AG04450 (cell line): ENCODE data around the gene APH1A. TPM values are rescaled to one million over a fixed set of nuclear protein-coding genes. Genes with fewer than 3 reads are reported as not detected.
A peak's percentile ranks its signal among the peaks of the same experiment; 100 is the strongest.

Experiments
- CTCF ChIA-PET: fragments of 300-600, 350-600 bp; formaldehyde crosslinking; extraction: SDS; loops from one replicate; lab custom pipeline; 2022; ENCODE audit warnings: antibody characterized with exemption, inconsistent platforms; lab: Charles Lee
- POLR2A ChIA-PET: fragments of 350-600 bp; formaldehyde crosslinking; extraction: SDS; loops from one replicate; lab custom pipeline; 2021; ENCODE audit warnings: antibody characterized with exemption, inconsistent platforms; lab: Yijun Ruan, JAX
- DNase-seq: peaks from one replicate; pipeline ENCODE4 v3.0.0-alpha.2; 2011; ENCODE audit warnings: low read depth, low spot score
- H3K27ac ChIP-seq: one replicate; pipeline ENCODE4 v1.5.1; 2012; ENCODE audit warnings: low read depth, low read length, control low read depth
- H3K27me3 ChIP-seq: one replicate; pipeline ENCODE4 v1.6.0; 2012; ENCODE audit warnings: low read length; ENCODE audit not compliant: control insufficient read depth, insufficient read depth
- H3K4me3 ChIP-seq: 2 replicates; pipeline ENCODE4 v1.5.1; 2011; ENCODE audit warnings: mild to moderate bottlenecking, low read depth, low read length, control low read depth
- H3K9me3 ChIP-seq: 2 replicates; pipeline ENCODE4 v1.5.1; 2012; ENCODE audit warnings: low read length; ENCODE audit not compliant: control insufficient read depth, insufficient read depth
- CTCF ChIP-seq: IDR thresholded peaks from 2 replicates; pipeline ENCODE4 v1.5.1; 2011; ENCODE audit warnings: low read depth, low read length, control low read depth, inconsistent platforms
- polyA plus RNA-seq: library from polyadenylated mRNA; depleted of rRNA; stranded (reverse); fragments of >200 nt; gene quantifications from 2 replicates; pipeline ENCODE4 v1.2.3, GENCODE V29; 2011

Gene APH1A
- polyA plus RNA-seq, 1 experiment, result 121 TPM

DNA sequence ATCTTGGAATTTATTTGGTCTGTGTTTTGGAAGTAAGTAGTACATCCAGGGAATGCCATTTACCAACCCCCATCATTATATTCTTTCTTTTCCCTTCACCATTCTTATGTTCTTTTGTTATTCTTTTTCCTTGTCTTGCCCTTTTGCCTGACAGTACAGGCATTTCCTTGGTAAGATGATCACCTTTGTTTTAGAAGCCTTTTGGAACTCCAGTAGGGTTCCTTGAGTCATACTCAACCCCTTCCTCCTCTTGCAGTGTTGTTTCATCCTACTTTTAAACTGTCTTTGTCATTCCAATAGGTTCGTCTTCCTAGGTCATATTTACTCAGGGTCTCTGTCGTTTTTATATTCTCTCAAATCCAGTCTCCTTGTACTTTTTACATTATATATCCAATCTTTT, 34.1 kb upstream of the APH1A start:
- Histone ChIP-seq H3K4me3 (no peak overlapping the region), H3K27me3 (no peaks in the 10 kb centered on the region), H3K9me3 (no peaks in the 10 kb centered on the region), H3K27ac (no peak overlapping the region)
- CTCF ChIA-PET, result no interaction called here
- TF ChIP-seq CTCF, result no peak
- POLR2A ChIA-PET, result no interaction called here
- no peak for DNase-seq

GRCh38 chr1:150302338-150302737, 33.5 kb upstream of the APH1A start:
- TF ChIP-seq CTCF, result no peak
- CTCF ChIA-PET, result no interaction called here

GRCh38 chr1:150299716-150300115, 30.9 kb upstream of the APH1A start:
- Histone ChIP-seq H3K27ac (no peak overlapping the region), H3K9me3 (no peaks in the 10 kb centered on the region), H3K27me3 (no peaks in the 10 kb centered on the region), H3K4me3 (no peak overlapping the region)
- no peak for DNase-seq
- POLR2A ChIA-PET, result no interaction called here
- TF ChIP-seq CTCF, result no peak
- CTCF ChIA-PET, result interaction anchor here (1.0 kb wide), 1 partner anchor 44 kb away, joined by 3 read pairs; no protein-coding TSS in a partner anchor

More at GRCh38 chr1:150302338-150302737, 33.5 kb upstream of the APH1A start:
- POLR2A ChIA-PET, result no interaction called here
- Histone ChIP-seq H3K4me3 (no peak overlapping the region), H3K9me3 (no peaks in the 10 kb centered on the region), H3K27ac (no peak overlapping the region), H3K27me3 (no peaks in the 10 kb centered on the region)
- no peak for DNase-seq

DNA sequence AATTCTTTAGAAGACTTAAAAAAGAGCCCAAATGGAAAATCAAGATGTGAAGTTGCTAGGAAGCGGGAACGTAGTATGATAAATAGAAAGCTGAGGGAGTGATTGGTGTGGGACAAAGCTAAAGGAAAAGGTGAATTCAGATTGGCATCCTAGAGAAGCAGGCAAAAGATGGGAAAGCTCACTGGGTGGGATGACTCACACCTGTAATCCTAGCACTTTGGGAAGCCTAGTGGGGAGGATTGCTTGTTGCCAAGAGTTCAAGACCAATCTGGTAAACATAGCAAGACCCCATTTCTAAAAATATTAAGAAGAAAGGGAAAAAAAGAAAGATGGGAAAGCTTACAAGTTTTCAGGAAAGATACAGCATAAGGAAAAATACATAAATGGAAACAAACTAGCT, 26.7 kb upstream of the APH1A start:
- no peak overlapping the region for H3K27ac ChIP-seq
- CTCF ChIA-PET, result interaction anchor here (0.8 to 1.5 kb wide), 2 partner anchors 40 to 68 kb away, joined by 5 to 9 read pairs; no protein-coding TSS in a partner anchor
- no peaks in the 10 kb centered on the region for H3K27me3 ChIP-seq
- TF ChIP-seq CTCF, result no peak
- no peak overlapping the region for H3K4me3 ChIP-seq
- DNase-seq, result no peak
- POLR2A ChIA-PET, result no interaction called here
- no peaks in the 10 kb centered on the region for H3K9me3 ChIP-seq

- CTCF ChIA-PET, result no interaction called here
Measured at GRCh38 chr1:150293433-150294253, 24.8 kb upstream of the APH1A start, which contains the start of gene MRPS21. TSS of gene MRPS21 (plus strand) at chr1:150293861. CDS start at chr1:150294367, 506 bp downstream.

More at GRCh38 chr1:150293433-150294253, 24.8 kb upstream of the APH1A start, which contains the start of gene MRPS21:
- Histone ChIP-seq H3K27ac (peak within 1 kb of the TSS; percentile 50), H3K27me3 (no peaks in the 10 kb centered on the region), H3K4me3 (peak within 1 kb of the TSS; percentile 74), H3K9me3 (no peaks in the 10 kb centered on the region)
- POLR2A ChIA-PET, result no interaction called here
- DNase-seq, result peak; percentile 55
- TF ChIP-seq CTCF, result no peak
